ENCODE data around the gene HIC1. TPM values are rescaled to one million over a fixed set of nuclear protein-coding genes. Genes with fewer than 3 reads are reported as not detected.

The HIC1 gene
- total and polyA plus RNA-seq, 9 of the 15 experiments (the other 6 are each of a cell fraction or from before 2014, with no cell fraction given) = 0.01 to 2.5 (median 0.18) TPM

DNA sequence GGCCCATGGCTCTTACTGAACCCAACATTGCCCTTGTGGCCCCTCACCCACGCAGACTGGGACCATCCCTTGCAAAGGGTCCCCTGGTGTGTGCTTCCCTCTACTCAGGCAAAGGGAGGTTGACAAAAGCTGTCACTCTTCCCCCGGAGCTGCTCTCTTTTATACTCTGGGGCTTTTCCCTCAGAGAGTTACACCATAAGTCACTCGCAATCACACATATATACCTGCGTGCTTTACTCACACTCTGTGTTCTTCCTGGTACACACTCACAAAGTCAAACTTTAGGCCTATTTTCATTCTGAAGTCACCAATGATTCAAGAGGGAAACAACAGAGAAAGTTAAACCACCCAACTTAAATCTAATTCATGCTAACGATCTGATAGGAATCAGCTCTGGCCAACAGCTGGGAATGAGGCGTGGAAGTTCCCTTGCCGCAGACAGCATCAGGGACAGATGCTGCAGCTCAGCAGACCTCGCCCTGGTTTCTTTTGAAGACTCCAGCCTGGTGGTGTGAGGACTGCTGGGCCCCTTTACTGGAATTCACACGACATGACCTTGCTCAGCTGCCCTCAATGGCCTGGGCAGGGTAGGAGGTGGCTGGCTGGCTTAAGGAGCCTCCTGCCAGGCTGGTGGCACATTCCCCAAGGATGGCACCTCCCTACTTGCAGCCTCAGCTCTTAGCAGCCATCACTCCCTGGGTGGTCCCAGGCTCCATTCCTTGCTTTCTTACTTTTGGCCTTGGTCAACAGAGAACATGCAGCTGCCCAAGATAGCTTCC lies 27.3 kb downstream of the HIC1 start (continued):
- TF ChIP-seq, protein P1, sequence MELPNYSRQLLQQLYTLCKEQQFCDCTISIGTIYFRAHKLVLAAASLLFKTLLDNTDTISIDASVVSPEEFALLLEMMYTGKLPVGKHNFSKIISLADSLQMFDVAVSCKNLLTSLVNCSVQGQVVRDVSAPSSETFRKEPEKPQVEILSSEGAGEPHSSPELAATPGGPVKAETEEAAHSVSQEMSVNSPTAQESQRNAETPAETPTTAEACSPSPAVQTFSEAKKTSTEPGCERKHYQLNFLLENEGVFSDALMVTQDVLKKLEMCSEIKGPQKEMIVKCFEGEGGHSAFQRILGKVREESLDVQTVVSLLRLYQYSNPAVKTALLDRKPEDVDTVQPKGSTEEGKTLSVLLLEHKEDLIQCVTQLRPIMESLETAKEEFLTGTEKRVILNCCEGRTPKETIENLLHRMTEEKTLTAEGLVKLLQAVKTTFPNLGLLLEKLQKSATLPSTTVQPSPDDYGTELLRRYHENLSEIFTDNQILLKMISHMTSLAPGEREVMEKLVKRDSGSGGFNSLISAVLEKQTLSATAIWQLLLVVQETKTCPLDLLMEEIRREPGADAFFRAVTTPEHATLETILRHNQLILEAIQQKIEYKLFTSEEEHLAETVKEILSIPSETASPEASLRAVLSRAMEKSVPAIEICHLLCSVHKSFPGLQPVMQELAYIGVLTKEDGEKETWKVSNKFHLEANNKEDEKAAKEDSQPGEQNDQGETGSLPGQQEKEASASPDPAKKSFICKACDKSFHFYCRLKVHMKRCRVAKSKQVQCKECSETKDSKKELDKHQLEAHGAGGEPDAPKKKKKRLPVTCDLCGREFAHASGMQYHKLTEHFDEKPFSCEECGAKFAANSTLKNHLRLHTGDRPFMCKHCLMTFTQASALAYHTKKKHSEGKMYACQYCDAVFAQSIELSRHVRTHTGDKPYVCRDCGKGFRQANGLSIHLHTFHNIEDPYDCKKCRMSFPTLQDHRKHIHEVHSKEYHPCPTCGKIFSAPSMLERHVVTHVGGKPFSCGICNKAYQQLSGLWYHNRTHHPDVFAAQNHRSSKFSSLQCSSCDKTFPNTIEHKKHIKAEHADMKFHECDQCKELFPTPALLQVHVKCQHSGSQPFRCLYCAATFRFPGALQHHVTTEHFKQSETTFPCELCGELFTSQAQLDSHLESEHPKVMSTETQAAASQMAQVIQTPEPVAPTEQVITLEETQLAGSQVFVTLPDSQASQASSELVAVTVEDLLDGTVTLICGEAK (IDR thresholded peaks at IDR 0.05) = no peak
- TF ChIP-seq, protein P1 (CRISPR knock-in tag; IDR thresholded peaks at IDR 0.05) = no peak
- TF ChIP-seq SIN3A (IDR thresholded peaks at IDR 0.05; ENCODE audit: borderline replicate concordance in 2 of 2, control insufficient read depth in 1 of 2, low read depth in 2 of 2, low read length in 2 of 2) = no peak
- TF ChIP-seq HNRNPLL (IDR thresholded peaks at IDR 0.05; ENCODE audit: low read depth, low read length, poor library complexity, severe bottlenecking) = no peak
- no peak for TF ChIP-seq POLR2A (conservative IDR thresholded peaks at IDR 0.05)
- TF ChIP-seq, protein P2, sequence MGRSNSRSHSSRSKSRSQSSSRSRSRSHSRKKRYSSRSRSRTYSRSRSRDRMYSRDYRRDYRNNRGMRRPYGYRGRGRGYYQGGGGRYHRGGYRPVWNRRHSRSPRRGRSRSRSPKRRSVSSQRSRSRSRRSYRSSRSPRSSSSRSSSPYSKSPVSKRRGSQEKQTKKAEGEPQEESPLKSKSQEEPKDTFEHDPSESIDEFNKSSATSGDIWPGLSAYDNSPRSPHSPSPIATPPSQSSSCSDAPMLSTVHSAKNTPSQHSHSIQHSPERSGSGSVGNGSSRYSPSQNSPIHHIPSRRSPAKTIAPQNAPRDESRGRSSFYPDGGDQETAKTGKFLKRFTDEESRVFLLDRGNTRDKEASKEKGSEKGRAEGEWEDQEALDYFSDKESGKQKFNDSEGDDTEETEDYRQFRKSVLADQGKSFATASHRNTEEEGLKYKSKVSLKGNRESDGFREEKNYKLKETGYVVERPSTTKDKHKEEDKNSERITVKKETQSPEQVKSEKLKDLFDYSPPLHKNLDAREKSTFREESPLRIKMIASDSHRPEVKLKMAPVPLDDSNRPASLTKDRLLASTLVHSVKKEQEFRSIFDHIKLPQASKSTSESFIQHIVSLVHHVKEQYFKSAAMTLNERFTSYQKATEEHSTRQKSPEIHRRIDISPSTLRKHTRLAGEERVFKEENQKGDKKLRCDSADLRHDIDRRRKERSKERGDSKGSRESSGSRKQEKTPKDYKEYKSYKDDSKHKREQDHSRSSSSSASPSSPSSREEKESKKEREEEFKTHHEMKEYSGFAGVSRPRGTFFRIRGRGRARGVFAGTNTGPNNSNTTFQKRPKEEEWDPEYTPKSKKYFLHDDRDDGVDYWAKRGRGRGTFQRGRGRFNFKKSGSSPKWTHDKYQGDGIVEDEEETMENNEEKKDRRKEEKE (IDR thresholded peaks at IDR 0.05; ENCODE audit: borderline replicate concordance in 1 of 2, control insufficient read depth in 1 of 2, low read depth in 2 of 2, low read length in 1 of 2) = no peak
- TF ChIP-seq CHD4 (IDR thresholded peaks at IDR 0.05; ENCODE audit: insufficient read depth, insufficient replicate concordance, low read depth, low read length, poor library complexity, severe bottlenecking) = no peak
- TF ChIP-seq GATAD2B (IDR thresholded peaks at IDR 0.05; ENCODE audit: borderline replicate concordance) = no peak
- TF ChIP-seq FOXA1 (IDR thresholded peaks at IDR 0.05; ENCODE audit: borderline replicate concordance) = no peak
- TF ChIP-seq, protein P3, sequence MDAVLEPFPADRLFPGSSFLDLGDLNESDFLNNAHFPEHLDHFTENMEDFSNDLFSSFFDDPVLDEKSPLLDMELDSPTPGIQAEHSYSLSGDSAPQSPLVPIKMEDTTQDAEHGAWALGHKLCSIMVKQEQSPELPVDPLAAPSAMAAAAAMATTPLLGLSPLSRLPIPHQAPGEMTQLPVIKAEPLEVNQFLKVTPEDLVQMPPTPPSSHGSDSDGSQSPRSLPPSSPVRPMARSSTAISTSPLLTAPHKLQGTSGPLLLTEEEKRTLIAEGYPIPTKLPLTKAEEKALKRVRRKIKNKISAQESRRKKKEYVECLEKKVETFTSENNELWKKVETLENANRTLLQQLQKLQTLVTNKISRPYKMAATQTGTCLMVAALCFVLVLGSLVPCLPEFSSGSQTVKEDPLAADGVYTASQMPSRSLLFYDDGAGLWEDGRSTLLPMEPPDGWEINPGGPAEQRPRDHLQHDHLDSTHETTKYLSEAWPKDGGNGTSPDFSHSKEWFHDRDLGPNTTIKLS (IDR thresholded peaks at IDR 0.05; ENCODE audit: borderline replicate concordance, low read depth) = no peak
- no peak for TF ChIP-seq ZNF79 (CRISPR knock-in tag; IDR thresholded peaks at IDR 0.05; ENCODE audit: low read depth)
- no peak for TF ChIP-seq HNRNPK (IDR thresholded peaks at IDR 0.05; ENCODE audit: low read depth, low read length, poor library complexity, severe bottlenecking)

Measured in K562 (cell line).